ENCODE results near the gene ZNF780B.

Gene ZNF780B

DNA sequence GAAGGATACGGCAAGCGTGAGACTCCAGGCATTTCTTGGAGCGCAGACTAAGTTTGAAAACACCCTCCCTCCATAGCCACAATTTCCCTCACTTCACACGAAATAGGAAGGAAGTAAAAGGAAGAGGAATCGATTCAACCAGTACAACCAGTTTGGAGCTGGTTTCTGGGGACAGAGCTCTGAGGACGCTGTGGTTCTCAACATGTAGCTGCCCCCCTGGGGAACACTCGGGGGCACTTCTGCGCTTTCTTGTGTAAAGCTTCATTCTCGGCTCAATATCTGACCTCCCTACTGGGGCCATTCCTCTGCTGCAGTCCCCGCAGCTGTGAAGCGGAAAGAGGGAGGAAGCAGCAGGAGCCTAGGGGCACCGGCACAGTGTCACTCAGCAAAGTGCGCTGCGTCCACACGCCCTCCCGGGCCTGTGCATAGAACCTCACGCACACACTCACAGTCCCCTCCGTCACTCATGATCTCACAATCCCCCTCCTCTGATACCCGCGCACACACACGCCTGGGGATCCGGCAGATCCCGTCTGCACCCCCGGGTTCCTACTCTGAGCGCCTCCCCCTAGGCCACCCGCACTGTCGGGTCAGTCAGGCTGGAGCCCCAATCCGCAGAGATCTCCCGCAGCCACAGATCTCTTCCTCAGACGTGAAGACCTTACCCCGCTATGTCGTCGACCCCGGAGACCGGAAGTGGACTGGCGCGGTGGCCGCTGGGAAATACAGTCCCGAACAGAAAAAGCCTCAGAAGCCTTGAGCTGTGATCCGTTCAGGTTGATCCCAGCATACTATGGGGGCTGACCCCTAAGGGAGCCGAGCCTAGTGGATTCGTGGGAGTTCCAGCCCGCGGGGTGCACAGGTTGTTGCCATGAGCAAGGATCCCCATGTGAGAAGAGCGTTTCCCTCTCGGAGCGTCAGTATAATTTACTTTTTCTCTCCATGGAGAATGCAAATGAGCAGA is 34.5 kb upstream of the ZNF780B start, which contains the start of gene ZNF780A:
TSS of gene ZNF780A (minus strand) at position 703 of the 964 bp plus-strand sequence. CDS start 6,190 bp downstream, outside the sequence.
- TF ChIP-seq, protein P1, sequence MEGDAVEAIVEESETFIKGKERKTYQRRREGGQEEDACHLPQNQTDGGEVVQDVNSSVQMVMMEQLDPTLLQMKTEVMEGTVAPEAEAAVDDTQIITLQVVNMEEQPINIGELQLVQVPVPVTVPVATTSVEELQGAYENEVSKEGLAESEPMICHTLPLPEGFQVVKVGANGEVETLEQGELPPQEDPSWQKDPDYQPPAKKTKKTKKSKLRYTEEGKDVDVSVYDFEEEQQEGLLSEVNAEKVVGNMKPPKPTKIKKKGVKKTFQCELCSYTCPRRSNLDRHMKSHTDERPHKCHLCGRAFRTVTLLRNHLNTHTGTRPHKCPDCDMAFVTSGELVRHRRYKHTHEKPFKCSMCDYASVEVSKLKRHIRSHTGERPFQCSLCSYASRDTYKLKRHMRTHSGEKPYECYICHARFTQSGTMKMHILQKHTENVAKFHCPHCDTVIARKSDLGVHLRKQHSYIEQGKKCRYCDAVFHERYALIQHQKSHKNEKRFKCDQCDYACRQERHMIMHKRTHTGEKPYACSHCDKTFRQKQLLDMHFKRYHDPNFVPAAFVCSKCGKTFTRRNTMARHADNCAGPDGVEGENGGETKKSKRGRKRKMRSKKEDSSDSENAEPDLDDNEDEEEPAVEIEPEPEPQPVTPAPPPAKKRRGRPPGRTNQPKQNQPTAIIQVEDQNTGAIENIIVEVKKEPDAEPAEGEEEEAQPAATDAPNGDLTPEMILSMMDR (IDR thresholded peaks at IDR 0.05; ENCODE audit: control extremely low read depth, extremely low read depth, low read depth, missing control alignments): no peak
- ChIA-PET CTCF (interaction anchor here (0.6 to 1.6 kb wide), 3 partner anchors 28 to 120 kb away, joined by 3 to 5 read pairs (median 3); partner anchors contain the start of gene PSMC4), POLR2A (interaction anchor here (0.7 to 0.8 kb wide), 3 partner anchors 35 to 130 kb away, joined by 3 read pairs; partner anchors contain the start of genes PSMC4 and ZNF780B)
- peak; percentile 78 for DNase-seq (ENCODE audit: extremely low spot score)

GRCh38 chr19:40089462-40089861 is 33.4 kb upstream of the ZNF780B start:
- ChIA-PET CTCF (no interaction called here), POLR2A (interaction anchor here (0.7 kb wide), 1 partner anchor 129 kb away, joined by 3 read pairs; no protein-coding TSS in a partner anchor)
- TF ChIP-seq, protein P1 (IDR thresholded peaks at IDR 0.05; ENCODE audit: control extremely low read depth, extremely low read depth, low read depth, missing control alignments): no peak
- DNase-seq (ENCODE audit: extremely low spot score): no peak

DNA sequence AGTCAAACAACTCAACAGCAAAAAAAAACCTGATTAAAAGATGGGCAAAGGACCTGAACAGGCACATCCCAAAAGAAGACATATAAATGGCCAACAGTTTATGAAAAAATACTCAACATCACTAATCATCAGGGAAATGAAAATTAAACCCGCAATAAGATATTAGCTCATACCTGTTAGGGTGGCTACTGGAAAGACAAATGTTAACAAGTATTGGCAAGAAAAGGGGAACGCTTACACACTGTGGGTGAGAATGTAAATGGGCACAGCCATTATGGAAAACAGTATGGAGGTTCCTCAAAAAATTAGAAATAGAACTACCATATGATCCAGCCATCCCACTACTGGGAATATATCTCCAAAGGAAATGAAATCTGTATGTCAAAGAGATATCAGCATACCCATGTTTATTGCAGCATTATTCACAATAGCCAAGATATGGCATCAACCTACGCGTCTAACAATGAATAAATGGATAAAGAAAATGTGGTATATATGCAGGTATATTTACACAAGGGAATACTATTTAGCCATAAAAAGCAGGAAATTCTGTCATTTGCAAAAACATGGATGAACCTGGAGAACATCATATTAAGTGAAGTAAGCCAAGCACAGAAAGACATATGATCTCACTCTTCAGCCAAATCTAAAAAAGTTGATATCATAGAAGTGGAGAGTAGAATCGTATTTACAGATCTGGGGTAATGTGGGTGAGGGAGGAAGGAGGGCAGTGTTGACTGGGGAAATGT is 32.4 kb upstream of the ZNF780B start:
- CTCF ChIA-PET: no interaction called here
- TF ChIP-seq, protein P1 (IDR thresholded peaks at IDR 0.05; ENCODE audit: control extremely low read depth, extremely low read depth, low read depth, missing control alignments): no peak
- POLR2A ChIA-PET: no interaction called here
- DNase-seq (ENCODE audit: extremely low spot score): no peak

DNA sequence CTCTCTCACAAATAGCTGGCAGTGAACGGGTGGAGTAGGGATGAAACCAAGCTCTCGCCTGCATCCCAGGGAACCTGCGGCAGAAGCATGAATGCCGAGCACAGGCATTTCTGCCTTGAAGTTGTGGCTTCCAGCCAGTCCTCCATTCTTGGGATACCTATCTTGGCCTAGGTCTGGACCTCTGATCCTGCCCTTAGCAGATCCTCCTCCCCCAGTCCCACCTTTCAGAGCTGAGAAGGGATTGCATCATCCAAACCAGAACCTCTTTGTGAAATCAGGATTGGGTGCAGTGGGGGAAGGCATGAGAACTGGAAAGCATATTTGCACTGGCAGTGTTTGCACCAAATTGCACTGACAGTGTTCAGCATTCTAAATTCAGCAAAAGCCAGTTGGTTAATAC is 28.9 kb upstream of the ZNF780B start:
- ChIA-PET CTCF (no interaction called here), POLR2A (no interaction called here)
- no peak for DNase-seq (ENCODE audit: extremely low spot score)
- TF ChIP-seq, protein P1 (IDR thresholded peaks at IDR 0.05; ENCODE audit: control extremely low read depth, extremely low read depth, low read depth, missing control alignments): no peak

- POLR2A ChIA-PET: no interaction called here
- DNase-seq (ENCODE audit: extremely low spot score): no peak
- TF ChIP-seq, protein P1 (IDR thresholded peaks at IDR 0.05; ENCODE audit: control extremely low read depth, extremely low read depth, low read depth, missing control alignments): no peak
- CTCF ChIA-PET: no interaction called here
Observed at GRCh38 chr19:40081411-40081810, 25.4 kb upstream of the ZNF780B start.

DNA sequence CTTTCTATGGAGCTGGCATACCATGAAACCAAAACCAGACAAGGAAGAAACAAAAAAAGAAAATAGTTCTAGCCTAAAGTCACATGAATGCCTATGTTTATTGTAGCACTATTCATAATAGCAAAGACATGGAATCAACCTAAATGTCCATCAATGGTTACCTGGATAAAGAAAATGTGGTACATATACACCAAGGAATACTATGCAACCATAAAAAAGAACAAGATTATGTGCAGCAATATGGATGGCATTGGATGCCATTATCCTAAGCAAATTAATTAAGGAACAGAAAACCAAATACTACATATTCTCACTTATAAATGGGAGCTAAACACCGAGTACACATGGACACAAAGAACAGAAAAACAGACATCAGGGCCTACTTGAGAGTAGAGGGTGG is 24.3 kb upstream of the ZNF780B start:
- TF ChIP-seq, protein P1 (IDR thresholded peaks at IDR 0.05; ENCODE audit: control extremely low read depth, extremely low read depth, low read depth, missing control alignments): no peak
- ChIA-PET CTCF (no interaction called here), POLR2A (no interaction called here)
- DNase-seq (ENCODE audit: extremely low spot score): no peak

Measured in GM10248 (cell line).